HepG2 (cell line): ENCODE measurements around the gene KAZN. TPM values are rescaled to one million over a fixed set of nuclear protein-coding genes. Genes with fewer than 3 reads are reported as not detected.

Source experiments
- ATAC-seq: fragments of 200-7000 bp; cut with Tn5 transposase; 3 replicates; pipeline ENCODE4 v1.9.1; 2020; ENCODE audit warnings: mild to moderate bottlenecking, moderate library complexity
- BruUV-seq: library from RNA; stranded (reverse); fragments of 400-500 nt; replicated peaks from 2 replicates; lab custom pipeline; 2021; lab: Mats Ljungman, UMichigan
- CTCF ChIA-PET: fragments of 300-600 bp; formaldehyde crosslinking; extraction: SDS; loops from one replicate; lab custom pipeline; 2021; ENCODE audit warnings: low total read pairs, inconsistent platforms, low intra/inter-chr PET ratio; lab: Yijun Ruan, JAX
- POLR2A ChIA-PET: fragments of 350-600 bp; sonication (Branson Sonifier 250); formaldehyde crosslinking; loops from one replicate; lab custom pipeline; 2020; ENCODE audit warnings: antibody characterized with exemption, inconsistent platforms; lab: Yijun Ruan, JAX
- DNase-seq: peaks from one replicate; pipeline ENCODE4 v3.0.0-alpha.2; 2015; ENCODE audit warnings: low spot score
- FAIRE-seq: peaks from 3 replicates; lab custom pipeline; 2011; peaks lifted over from hg19 to GRCh38; lab: Jason Lieb, UNC
- H2AFZ ChIP-seq: one replicate; pipeline ENCODE4 v1.6.1; 2011; ENCODE audit warnings: low read length, inconsistent platforms
- H3K27ac ChIP-seq: fragments of 300-600 bp; 3 replicates; pipeline ENCODE4 v1.8.0; 2011; ENCODE audit warnings: mixed run types, mild to moderate bottlenecking, mixed read lengths, low read length, inconsistent platforms; ENCODE audit not compliant: insufficient read depth; ENCODE audit errors: extremely low read length
- H3K27me3 ChIP-seq, 2 experiments: fragments of 200-600 bp in 1 of 2; 2 replicates in 1 of 2; 3 replicates in 1 of 2; pipeline versions ENCODE4 v1.6.0 to v1.8.0; 2011; ENCODE audit warnings: low read length in 2 of 2, mild to moderate bottlenecking in 2 of 2, moderate library complexity in 2 of 2, inconsistent platforms in 1 of 2; ENCODE audit not compliant: insufficient read depth in 2 of 2, control insufficient read depth in 1 of 2
- H3K36me3 ChIP-seq, 2 experiments: fragments of 200-600 bp in 1 of 2; replicated peaks in 1 of 2; 2 replicates in 1 of 2; 3 replicates in 1 of 2; pipeline versions ENCODE4 v1.5.1 to v1.8.0; 2011; ENCODE audit warnings: low read length in 2 of 2, inconsistent platforms in 1 of 2; ENCODE audit not compliant: insufficient read depth in 2 of 2, control insufficient read depth in 1 of 2
- H3K4me1 ChIP-seq: 2 replicates; pipeline ENCODE4 v1.5.1; 2012; ENCODE audit warnings: low read length, inconsistent platforms; ENCODE audit not compliant: insufficient read depth
- H3K4me2 ChIP-seq: 2 replicates; pipeline ENCODE4 v1.6.0; 2011; ENCODE audit warnings: low read depth, low read length, inconsistent platforms
- H3K4me3 ChIP-seq, 3 experiments: fragments of 200-600 bp in 1 of 3; sonication (generic), shearing (Covaris generic) in 1 of 3; replicated peaks in 1 of 3; 2 replicates each; pipeline ENCODE4 v1.5.1; 2011 to 2016; ENCODE audit warnings: low read length in 3 of 3, inconsistent platforms in 2 of 3, low read depth in 2 of 3, mild to moderate bottlenecking in 2 of 3, control low read depth in 1 of 3, mixed read lengths in 1 of 3; ENCODE audit not compliant: insufficient read depth in 1 of 3
- H3K79me2 ChIP-seq: one replicate; pipeline ENCODE4 v1.6.1; 2011; ENCODE audit warnings: low read length, inconsistent platforms; ENCODE audit not compliant: insufficient read depth
- H3K9ac ChIP-seq: 2 replicates; pipeline ENCODE4 v1.6.0; 2011; ENCODE audit warnings: mild to moderate bottlenecking, low read depth, low read length, inconsistent platforms; ENCODE audit not compliant: insufficient read depth
- H3K9me3 ChIP-seq: 2 replicates; pipeline ENCODE4 v1.5.1; 2012; ENCODE audit warnings: mild to moderate bottlenecking, low read length
- H4K20me1 ChIP-seq: 2 replicates; pipeline ENCODE4 v1.6.0; 2011; ENCODE audit warnings: inconsistent platforms, mild to moderate bottlenecking, low read length, moderate library complexity; ENCODE audit not compliant: insufficient read depth
- FUBP1 ChIP-seq: sonication (generic); formaldehyde crosslinking; IDR thresholded peaks from 2 replicates; pipeline ENCODE4 v1.5.1; 2020; ENCODE audit warnings: missing genetic modification reagents, mild to moderate bottlenecking, borderline replicate concordance
- GPBP1L1 ChIP-seq: sonication (generic); formaldehyde crosslinking; IDR thresholded peaks from 2 replicates; pipeline ENCODE4 v1.5.0; 2020; ENCODE audit warnings: mild to moderate bottlenecking, missing genetic modification reagents
- HES4 ChIP-seq: sonication (generic); formaldehyde crosslinking; IDR thresholded peaks from 2 replicates; pipeline ENCODE4 v1.9.0; 2021; ENCODE audit warnings: mild to moderate bottlenecking, missing genetic modification reagents, borderline replicate concordance
- HNRNPH1 ChIP-seq: fragments of 200-400 bp; formaldehyde crosslinking; optimal IDR thresholded peaks from 2 replicates; pipeline ENCODE3; 2017; ENCODE audit warnings: mild to moderate bottlenecking, low read depth, low read length
- KDM3A ChIP-seq: IDR thresholded peaks from 2 replicates; pipeline ENCODE4 v1.6.1; 2018; ENCODE audit warnings: low read depth, missing compliant biosample characterization
- MED1 ChIP-seq: sonication (generic); formaldehyde crosslinking; IDR thresholded peaks from 2 replicates; pipeline ENCODE4 v1.4.0; 2020; ENCODE audit warnings: missing genetic modification reagents
- U2AF2 ChIP-seq: fragments of 200-400 bp; formaldehyde crosslinking; IDR thresholded peaks from 2 replicates; pipeline ENCODE4 v1.6.1; 2017; ENCODE audit warnings: low read depth, mild to moderate bottlenecking, low read length
- ZBTB42 ChIP-seq: sonication (generic); formaldehyde crosslinking; IDR thresholded peaks from 2 replicates; pipeline ENCODE4 v1.5.0; 2020; ENCODE audit warnings: mild to moderate bottlenecking, missing genetic modification reagents
- ZBTB44 ChIP-seq: sonication (generic); formaldehyde crosslinking; IDR thresholded peaks from 2 replicates; pipeline ENCODE4 v1.4.0; 2020; ENCODE audit warnings: missing genetic modification reagents
- ZNF230 ChIP-seq: sonication (generic); formaldehyde crosslinking; IDR thresholded peaks from 2 replicates; pipeline ENCODE4 v1.4.0; 2020; ENCODE audit warnings: mild to moderate bottlenecking, missing genetic modification reagents
- ZNF747 ChIP-seq: sonication (generic); formaldehyde crosslinking; IDR thresholded peaks from 2 replicates; pipeline ENCODE4 v1.8.1; 2023; ENCODE audit warnings: missing genetic modification reagents, mild to moderate bottlenecking, borderline replicate concordance
- WGBS: methylation state at CpG from one replicate; pipeline ENCODE4 v1.1.6; 2017; ENCODE audit warnings: low lambda C conversion rate; 5-methylcytosine and 5-hydroxymethylcytosine counted together
- in situ Hi-C: cut with HindIII; loops from 2 replicates; pipeline ENCODE4 v1.10.0; 2017; ENCODE audit warnings: low pct_unique_long_range_greater_than_20kb; ENCODE audit not compliant: extremely low pct_ligation_motif_present
- intact Hi-C: fragments of 100-400 bp; cut with micrococcal nuclease; formaldehyde crosslinking; loops from one replicate; pipeline ENCODE4 v1.10.0; 2022; ENCODE audit not compliant: unreplicated experiment
- polyA plus RNA-seq, 8 experiments: library from polyadenylated mRNA; depleted of rRNA in 3 of 8; stranded (reverse) in 7 of 8; unstranded in 1 of 8; fragments of >200 nt; fragmentation: Illumina TruSeq in 4 of 8; extraction: Trizol in 4 of 8; gene quantifications; 2 replicates each; pipeline versions ENCODE4 v1.2.1 to v1.2.3, GENCODE V29; 2011 to 2016; ENCODE audit warnings: low read depth in 4 of 8, missing spikeins in 1 of 8, mixed read lengths in 1 of 8; ENCODE audit not compliant: insufficient read depth in 1 of 8
- total RNA-seq, 5 experiments: library from RNA; depleted of rRNA; stranded (reverse); fragments of >200 nt; fragmentation: Illumina TruSeq; extraction: Trizol; gene quantifications; 2 replicates each; pipeline ENCODE4 v1.2.3, GENCODE V29; 2016; ENCODE audit warnings: low read depth in 1 of 5
- TF ChIP-seq, protein P1 (sequence below): sonication (generic); formaldehyde crosslinking; IDR thresholded peaks from 2 replicates; pipeline ENCODE4 v1.9.0; 2022; ENCODE audit warnings: missing genetic modification reagents, mild to moderate bottlenecking, borderline replicate concordance
- TF ChIP-seq, protein P2 (sequence below): sonication (generic); formaldehyde crosslinking; IDR thresholded peaks from 2 replicates; pipeline ENCODE4 v1.4.0; 2020; ENCODE audit warnings: missing genetic modification reagents

Gene KAZN
- total and polyA plus RNA-seq, 2 of the 13 experiments (the other 11 are each of a cell fraction or from before 2014, with no cell fraction given), result 10.4 to 13.5 TPM

DNA sequence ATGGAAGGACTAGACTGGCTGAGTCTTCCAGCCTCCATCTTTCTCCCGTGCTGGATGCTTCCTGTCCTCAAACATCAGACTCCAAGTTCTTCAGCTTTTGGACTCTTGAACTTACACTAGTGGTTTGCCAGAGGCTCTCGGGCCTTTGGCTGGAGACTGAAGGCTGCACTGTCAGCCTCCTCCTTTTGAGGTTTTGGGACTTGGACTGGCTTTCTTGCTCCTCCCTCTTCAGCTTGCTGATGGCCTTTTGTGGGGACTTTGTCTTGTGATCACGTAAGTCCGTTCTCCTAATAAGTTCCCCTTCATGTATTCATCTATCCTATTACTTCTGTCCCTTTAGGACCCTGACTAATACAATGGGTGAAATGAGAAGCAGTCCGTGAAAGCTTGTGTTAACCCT is 196.4 kb downstream of the KAZN start:
- in situ Hi-C loops, result no loop called here
- H2AFZ ChIP-seq, result no peak overlapping the region
- no TSS peak for BruUV-seq
- H3K27ac ChIP-seq, result no peak overlapping the region
- H3K36me3 ChIP-seq, result no peaks in the 10 kb centered on the region
- TF ChIP-seq MED1 (CRISPR knock-in tag) (no peak), FUBP1 (CRISPR knock-in tag) (no peak), ZNF230 (CRISPR knock-in tag) (no peak), ZBTB42 (CRISPR knock-in tag) (no peak), ZNF747 (CRISPR knock-in tag) (no peak), HNRNPH1 (no peak), U2AF2 (no peak), GPBP1L1 (CRISPR knock-in tag) (no peak), HES4 (CRISPR knock-in tag) (no peak), KDM3A (CRISPR knock-in tag) (no peak), ZBTB44 (CRISPR knock-in tag) (no peak)
- TF ChIP-seq, protein P1, sequence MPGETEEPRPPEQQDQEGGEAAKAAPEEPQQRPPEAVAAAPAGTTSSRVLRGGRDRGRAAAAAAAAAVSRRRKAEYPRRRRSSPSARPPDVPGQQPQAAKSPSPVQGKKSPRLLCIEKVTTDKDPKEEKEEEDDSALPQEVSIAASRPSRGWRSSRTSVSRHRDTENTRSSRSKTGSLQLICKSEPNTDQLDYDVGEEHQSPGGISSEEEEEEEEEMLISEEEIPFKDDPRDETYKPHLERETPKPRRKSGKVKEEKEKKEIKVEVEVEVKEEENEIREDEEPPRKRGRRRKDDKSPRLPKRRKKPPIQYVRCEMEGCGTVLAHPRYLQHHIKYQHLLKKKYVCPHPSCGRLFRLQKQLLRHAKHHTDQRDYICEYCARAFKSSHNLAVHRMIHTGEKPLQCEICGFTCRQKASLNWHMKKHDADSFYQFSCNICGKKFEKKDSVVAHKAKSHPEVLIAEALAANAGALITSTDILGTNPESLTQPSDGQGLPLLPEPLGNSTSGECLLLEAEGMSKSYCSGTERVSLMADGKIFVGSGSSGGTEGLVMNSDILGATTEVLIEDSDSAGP (CRISPR knock-in tag), result no peak
- TF ChIP-seq, protein P2, sequence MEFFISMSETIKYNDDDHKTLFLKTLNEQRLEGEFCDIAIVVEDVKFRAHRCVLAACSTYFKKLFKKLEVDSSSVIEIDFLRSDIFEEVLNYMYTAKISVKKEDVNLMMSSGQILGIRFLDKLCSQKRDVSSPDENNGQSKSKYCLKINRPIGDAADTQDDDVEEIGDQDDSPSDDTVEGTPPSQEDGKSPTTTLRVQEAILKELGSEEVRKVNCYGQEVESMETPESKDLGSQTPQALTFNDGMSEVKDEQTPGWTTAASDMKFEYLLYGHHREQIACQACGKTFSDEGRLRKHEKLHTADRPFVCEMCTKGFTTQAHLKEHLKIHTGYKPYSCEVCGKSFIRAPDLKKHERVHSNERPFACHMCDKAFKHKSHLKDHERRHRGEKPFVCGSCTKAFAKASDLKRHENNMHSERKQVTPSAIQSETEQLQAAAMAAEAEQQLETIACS (CRISPR knock-in tag), result no peak
- TF ChIP-seq, all 625 proteins: peak for 0
- intact Hi-C loops, result no loop called here
- no peak for ATAC-seq
- FAIRE-seq, result no peak
- POLR2A ChIA-PET, result no interaction called here
- Histone ChIP-seq H3K79me2 (no peaks in the 10 kb centered on the region), H3K27me3 (peaks cover 7 to 53% of the 10 kb centered on the region in 2 experiments; a peak in 4 of 5 replicates), H4K20me1 (no peaks in the 10 kb centered on the region), H3K4me2 (no peak overlapping the region), H3K4me3 (no peak overlapping the region), H3K9me3 (no peaks in the 10 kb centered on the region), H3K9ac (no peak overlapping the region), H3K4me1 (no peaks in the 10 kb centered on the region)
- DNase-seq, result no peak
- CTCF ChIA-PET, result no interaction called here
- WGBS, result 5% methylated on average over 3 of the region's 5 CpGs
